Measurements from ENCODE around the gene HOXD11. TPM values are rescaled to one million over a fixed set of nuclear protein-coding genes. Genes with fewer than 3 reads are reported as not detected.

The HOXD11 gene
- total RNA-seq, 4 donors from 2014 or later = not detected

- no peak overlapping the region for H3K27ac ChIP-seq
- no peaks in the 10 kb centered on the region for H3K9me3 ChIP-seq
- no peaks in the 10 kb centered on the region for H3K36me3 ChIP-seq
- peaks cover 100% of the 10 kb centered on the region for H3K27me3 ChIP-seq
- no peak for DNase-seq (ENCODE audit: low spot score in 2 of 2)
- TF ChIP-seq POLR2A (IDR thresholded peaks at IDR 0.05) = no peak
- peak in 1 of 2 donors; percentile 61 for TF ChIP-seq CTCF (IDR thresholded peaks at IDR 0.05)
- H3K4me3 ChIP-seq = peak overlapping the region; percentile 41
- H3K4me1 ChIP-seq = peaks cover 36% of the 10 kb centered on the region
- 6% methylated on average over 29 of the region's 86 CpGs for WGBS
Measured at GRCh38 chr2:176079831-176080539, 27.1 kb upstream of the HOXD11 start.

- no peak overlapping the region for H3K27ac ChIP-seq
- TF ChIP-seq CTCF (IDR thresholded peaks at IDR 0.05) (no peak), POLR2AphosphoS5 (IDR thresholded peaks at IDR 0.05) (no peak), EP300 (IDR thresholded peaks at IDR 0.05) (no peak)
- H3K27me3 ChIP-seq = peaks cover 100% of the 10 kb centered on the region
- no peaks in the 10 kb centered on the region for H3K9me3 ChIP-seq
- no peak for DNase-seq (ENCODE audit: low spot score in 2 of 2)
- peak overlapping the region; percentile 41 for H3K4me3 ChIP-seq
- no peaks in the 10 kb centered on the region for H3K36me3 ChIP-seq
- WGBS = 17% methylated on average over 40 of the region's 68 CpGs
- H3K4me1 ChIP-seq = peaks cover 44% of the 10 kb centered on the region
Measured at GRCh38 chr2:176080540-176081375, 26.3 kb upstream of the HOXD11 start.

GRCh38 chr2:176081376-176081836 lies 25.7 kb upstream of the HOXD11 start:
- DNase-seq (ENCODE audit: low spot score in 2 of 2) = no peak
- Histone ChIP-seq H3K36me3 (no peaks in the 10 kb centered on the region), H3K4me3 (no peak overlapping the region), H3K4me1 (peaks cover 50% of the 10 kb centered on the region), H3K9me3 (no peaks in the 10 kb centered on the region), H3K27ac (no peak overlapping the region), H3K27me3 (peaks cover 100% of the 10 kb centered on the region)
- TF ChIP-seq CTCF (IDR thresholded peaks at IDR 0.05) (no peak), POLR2A (IDR thresholded peaks at IDR 0.05) (no peak), POLR2AphosphoS5 (IDR thresholded peaks at IDR 0.05) (no peak), EP300 (IDR thresholded peaks at IDR 0.05) (no peak)
- WGBS = 14% methylated on average over 17 of the region's 17 CpGs

GRCh38 chr2:176081837-176082524 lies 25.1 kb upstream of the HOXD11 start:
- TF ChIP-seq POLR2AphosphoS5 (IDR thresholded peaks at IDR 0.05) (no peak), EP300 (IDR thresholded peaks at IDR 0.05) (no peak), CTCF (IDR thresholded peaks at IDR 0.05) (no peak), POLR2A (IDR thresholded peaks at IDR 0.05) (no peak)
- Histone ChIP-seq H3K9me3 (no peaks in the 10 kb centered on the region), H3K4me3 (no peak overlapping the region), H3K27ac (no peak overlapping the region), H3K4me1 (peaks cover 50% of the 10 kb centered on the region), H3K36me3 (no peaks in the 10 kb centered on the region), H3K27me3 (peaks cover 100% of the 10 kb centered on the region)
- 11% methylated on average over 24 of the region's 62 CpGs for WGBS
- no peak for DNase-seq (ENCODE audit: low spot score in 2 of 2)

- WGBS = 9% methylated on average over 10 of the region's 10 CpGs
- TF ChIP-seq CTCF (IDR thresholded peaks at IDR 0.05) (no peak), POLR2A (IDR thresholded peaks at IDR 0.05) (no peak), EP300 (IDR thresholded peaks at IDR 0.05) (no peak), POLR2AphosphoS5 (IDR thresholded peaks at IDR 0.05) (no peak)
- no peaks in the 10 kb centered on the region for H3K9me3 ChIP-seq
- no peaks in the 10 kb centered on the region for H3K36me3 ChIP-seq
- no peak overlapping the region for H3K27ac ChIP-seq
- H3K27me3 ChIP-seq = peaks cover 100% of the 10 kb centered on the region
- no peak overlapping the region for H3K4me3 ChIP-seq
- DNase-seq (ENCODE audit: low spot score in 2 of 2) = no peak
- H3K4me1 ChIP-seq = peaks cover 50% of the 10 kb centered on the region
Measured at GRCh38 chr2:176082525-176082823, 24.6 kb upstream of the HOXD11 start.

All from suprapubic skin (tissue), 4 donors.